Measurements from ENCODE around the gene HJV.

DNA sequence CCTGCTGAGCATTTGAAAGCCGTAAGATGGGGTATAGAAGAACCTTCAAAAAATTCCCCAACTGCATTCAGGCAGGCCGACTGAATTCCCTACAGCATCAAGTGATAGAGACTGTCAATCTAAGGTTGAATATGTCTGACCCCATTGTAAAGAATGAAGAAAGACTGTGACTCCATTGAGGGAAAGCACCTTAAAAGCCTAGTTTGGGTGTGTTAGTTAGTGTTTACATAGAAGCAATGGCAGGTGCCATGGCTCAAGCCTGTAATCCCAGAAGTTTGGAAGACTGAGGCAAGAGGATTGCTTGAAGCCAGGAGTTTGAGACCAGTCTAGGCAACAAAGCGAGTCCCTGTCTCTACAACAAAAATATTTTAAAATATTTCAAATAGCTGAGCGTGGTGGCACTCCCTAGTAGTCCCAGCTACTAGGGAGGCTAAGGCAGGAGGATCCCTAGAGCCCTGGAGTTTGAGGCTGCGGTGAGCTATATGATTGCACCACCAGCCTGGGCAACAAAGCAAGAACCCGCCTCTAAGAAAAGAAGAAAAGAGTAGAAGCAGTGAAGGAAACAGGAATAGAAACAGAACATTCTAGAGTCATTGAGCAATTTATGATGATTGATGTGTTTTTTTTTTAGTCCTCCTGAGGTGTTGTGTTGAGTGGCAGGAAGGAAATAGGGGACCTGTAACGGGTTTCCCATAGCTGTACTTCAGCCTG lies 41.6 kb downstream of the HJV start:
- TF ChIP-seq, protein P1, sequence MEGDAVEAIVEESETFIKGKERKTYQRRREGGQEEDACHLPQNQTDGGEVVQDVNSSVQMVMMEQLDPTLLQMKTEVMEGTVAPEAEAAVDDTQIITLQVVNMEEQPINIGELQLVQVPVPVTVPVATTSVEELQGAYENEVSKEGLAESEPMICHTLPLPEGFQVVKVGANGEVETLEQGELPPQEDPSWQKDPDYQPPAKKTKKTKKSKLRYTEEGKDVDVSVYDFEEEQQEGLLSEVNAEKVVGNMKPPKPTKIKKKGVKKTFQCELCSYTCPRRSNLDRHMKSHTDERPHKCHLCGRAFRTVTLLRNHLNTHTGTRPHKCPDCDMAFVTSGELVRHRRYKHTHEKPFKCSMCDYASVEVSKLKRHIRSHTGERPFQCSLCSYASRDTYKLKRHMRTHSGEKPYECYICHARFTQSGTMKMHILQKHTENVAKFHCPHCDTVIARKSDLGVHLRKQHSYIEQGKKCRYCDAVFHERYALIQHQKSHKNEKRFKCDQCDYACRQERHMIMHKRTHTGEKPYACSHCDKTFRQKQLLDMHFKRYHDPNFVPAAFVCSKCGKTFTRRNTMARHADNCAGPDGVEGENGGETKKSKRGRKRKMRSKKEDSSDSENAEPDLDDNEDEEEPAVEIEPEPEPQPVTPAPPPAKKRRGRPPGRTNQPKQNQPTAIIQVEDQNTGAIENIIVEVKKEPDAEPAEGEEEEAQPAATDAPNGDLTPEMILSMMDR (conservative IDR thresholded peaks at IDR 0.05; ENCODE audit: low read length), result no peak
- TF ChIP-seq EZH2phosphoT487 (IDR thresholded peaks at IDR 0.05; ENCODE audit: borderline replicate concordance), result no peak
